Fibroblast of lung (primary cell): ENCODE results near the gene HAO1.

Experiments used
- CTCF ChIP-seq, 2 donors: IDR thresholded peaks in 1 of 2; conservative IDR thresholded peaks in 1 of 2; 1 replicate in 1 of 2; 2 replicates in 1 of 2; pipeline ENCODE4 v1.5.1; 2011 to 2012; ENCODE audit warnings: low read length in 2 of 2, control low read depth in 1 of 2, inconsistent platforms in 1 of 2, low read depth in 1 of 2, mild to moderate bottlenecking in 1 of 2
- EZH2 ChIP-seq: IDR thresholded peaks from 2 replicates; pipeline ENCODE4 v1.5.1; 2012; ENCODE audit warnings: low read length, control low read depth, mild to moderate bottlenecking; ENCODE audit errors: missing control alignments

- TF ChIP-seq EZH2 = no peak
- TF ChIP-seq CTCF (conservative IDR thresholded peaks at IDR 0.05 in 1 of 2, IDR thresholded peaks at IDR 0.05 in 1 of 2; ENCODE audit: low read depth in 1 of 2, low read length in 2 of 2) = no peak
These were observed 58.7 kb downstream of the HAO1 start for GRCh38 chr20:7881551-7881950.
